ENCODE measurements around the gene SGCA.
A peak's percentile ranks its signal among the peaks of the same experiment; 100 is the strongest.

SGCA gene

DNA sequence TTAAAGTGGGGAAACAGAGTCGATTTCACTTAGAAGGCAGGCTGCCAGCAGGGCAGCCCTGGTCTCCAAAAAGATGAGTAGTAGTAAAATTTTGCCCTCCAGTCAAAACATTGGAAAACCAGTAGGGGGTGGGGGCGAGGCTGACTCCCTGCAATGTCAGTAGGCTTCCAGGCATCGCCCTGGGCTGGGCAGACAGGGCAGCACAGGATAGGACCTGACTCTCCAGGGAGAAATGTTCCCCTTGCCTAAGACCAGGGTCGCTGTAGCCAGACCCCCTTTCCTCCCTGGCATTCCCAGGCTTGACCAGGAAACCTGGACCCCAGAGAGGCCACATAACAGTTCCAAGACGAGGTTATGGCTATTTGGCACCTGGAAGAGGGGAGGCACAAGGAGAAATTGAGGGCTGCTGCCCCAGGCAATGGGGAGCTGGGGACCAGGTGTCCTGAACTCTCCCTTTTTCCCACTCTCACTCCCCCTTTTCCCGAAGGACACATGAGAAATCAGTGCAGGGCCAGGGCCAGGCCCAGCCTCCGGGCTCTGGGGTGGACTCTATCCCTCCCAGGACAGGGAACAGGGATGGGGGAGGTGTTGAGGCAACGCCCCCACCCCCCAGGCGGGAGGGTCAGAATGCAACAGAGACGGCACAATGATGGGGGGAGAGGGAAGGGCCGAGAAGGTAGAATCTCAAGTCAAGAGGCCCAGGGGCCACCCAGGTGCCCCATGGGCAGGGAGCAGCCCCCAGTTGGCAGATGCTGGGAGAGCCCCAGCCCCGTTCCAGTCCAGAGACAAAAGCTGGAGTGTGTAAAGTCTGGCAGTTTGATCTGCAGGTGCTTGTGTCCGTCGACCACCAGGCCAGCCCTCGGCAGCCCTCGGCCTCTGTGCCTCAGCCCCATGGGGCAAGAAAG is 31.3 kb upstream of the SGCA start:
- DNase-seq (ENCODE audit: low read depth, low spot score), result no peak

DNA sequence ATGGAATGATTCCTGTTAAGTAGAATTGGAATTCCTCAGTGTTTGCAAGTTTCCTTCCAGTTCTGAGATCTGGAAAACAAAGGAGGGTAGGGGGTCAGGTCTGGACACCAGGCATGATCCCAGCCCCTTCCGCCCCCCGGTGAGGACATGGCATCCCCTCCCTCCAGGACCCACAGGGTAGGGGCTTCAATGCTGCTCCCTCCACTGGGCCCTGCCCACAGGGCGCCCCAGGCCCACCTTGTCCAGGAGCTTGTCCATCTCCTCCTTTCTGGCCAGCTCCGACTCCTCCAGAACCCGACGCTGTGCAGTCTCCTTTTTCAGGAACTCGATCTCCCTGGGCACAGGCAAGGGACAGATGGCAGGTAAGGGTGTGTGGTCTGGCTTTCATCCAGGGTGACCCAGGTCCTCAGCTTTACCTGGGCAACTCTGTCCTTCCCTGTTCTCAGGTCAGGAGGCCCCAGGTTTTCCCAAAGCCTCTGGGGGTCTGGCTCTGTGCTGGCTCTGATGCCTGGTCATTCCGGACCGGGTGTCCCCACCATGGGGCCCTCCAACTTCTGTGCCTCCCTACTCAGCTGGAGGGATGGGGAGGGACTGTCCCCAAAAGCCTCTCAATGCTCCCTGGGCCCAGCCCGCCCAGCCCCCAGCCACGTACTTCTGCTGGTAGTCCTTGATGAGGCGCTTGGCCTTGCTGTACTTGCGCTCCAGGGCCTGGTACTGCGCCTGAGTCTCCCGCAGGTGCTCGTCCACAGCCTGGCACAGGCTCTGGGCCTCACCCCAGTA is 30.3 kb upstream of the SGCA start:
- DNase-seq (ENCODE audit: low read depth, low spot score), result no peak

DNA sequence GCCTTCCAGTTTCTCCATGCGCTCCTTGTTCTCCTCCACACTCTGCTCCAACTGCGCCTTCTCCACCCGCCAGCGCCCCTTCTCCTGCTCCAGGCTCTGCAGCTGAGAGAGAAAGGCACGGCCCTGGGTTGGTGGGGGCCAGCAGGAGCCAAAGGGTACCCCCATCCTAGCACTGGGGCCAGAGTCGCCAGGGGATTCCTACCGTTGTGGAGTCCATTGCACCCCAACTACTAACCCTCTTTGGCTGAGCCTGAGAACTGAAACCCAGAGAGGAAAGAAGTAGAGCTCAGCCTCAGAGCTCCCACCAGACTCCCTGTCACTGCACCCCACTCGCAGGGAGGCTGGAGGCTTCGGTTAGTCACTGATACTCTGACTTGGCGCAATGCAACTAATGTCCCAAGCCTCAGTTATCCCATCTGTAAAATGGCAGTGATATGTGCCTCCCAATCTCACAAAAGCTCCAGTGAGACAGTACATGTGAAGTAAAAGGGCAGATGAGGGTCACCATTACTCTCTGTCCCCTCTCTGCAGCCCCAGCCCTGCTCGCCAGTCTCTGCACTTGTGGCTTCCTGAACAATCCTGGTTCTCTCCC is 29.6 kb upstream of the SGCA start:
- no peak for DNase-seq (ENCODE audit: low read depth, low spot score)

DNA sequence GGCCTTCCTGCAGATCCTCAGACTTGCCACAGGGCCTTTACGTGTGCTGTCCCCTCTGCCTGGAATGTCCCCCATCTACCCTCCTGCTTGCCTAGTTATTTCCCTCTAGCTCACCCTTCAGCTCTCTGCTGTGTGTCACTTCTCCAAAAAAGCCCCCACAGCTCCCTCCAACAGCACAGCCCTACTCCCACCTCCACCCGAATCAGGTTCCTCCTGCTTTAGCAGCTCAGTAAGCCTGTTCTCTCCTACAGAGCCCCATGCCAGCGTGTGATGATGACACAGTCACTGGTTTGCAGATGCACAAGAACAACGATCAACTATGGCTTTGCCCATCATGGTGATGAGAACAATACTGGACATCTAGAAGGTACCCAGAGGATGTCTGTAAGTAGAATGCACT is 28.8 kb upstream of the SGCA start:
- no peak for DNase-seq (ENCODE audit: low read depth, low spot score)

DNA sequence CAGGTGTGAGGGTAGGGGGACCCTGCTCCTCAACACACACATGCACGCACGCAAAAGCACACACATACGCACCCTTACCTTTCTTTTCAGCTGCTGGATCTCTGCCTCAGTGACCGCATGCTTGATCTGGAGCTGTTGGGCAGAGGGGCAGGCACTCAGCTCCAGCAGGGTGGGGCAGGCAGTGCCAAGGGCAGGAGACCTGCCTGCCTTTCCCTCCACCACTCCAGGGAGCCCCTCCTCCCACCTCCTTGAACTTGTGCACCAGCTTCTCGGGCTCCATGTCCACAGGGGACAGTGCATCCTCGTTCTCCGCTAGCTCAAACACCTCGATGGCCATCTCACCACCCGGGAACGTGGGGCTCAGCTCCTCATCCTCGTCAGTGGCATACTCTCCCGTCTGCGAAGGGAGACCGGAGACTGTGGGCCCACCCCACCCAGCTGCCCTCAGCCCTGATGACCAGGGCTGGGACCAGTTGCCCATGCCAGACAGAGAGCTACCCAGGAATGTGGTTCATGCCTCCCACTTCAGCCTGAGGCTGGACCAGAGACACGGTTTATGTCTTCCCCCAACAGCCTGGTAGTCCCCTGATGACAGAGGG is 26.5 kb upstream of the SGCA start:
- no peak for DNase-seq (ENCODE audit: low read depth, low spot score)

DNA sequence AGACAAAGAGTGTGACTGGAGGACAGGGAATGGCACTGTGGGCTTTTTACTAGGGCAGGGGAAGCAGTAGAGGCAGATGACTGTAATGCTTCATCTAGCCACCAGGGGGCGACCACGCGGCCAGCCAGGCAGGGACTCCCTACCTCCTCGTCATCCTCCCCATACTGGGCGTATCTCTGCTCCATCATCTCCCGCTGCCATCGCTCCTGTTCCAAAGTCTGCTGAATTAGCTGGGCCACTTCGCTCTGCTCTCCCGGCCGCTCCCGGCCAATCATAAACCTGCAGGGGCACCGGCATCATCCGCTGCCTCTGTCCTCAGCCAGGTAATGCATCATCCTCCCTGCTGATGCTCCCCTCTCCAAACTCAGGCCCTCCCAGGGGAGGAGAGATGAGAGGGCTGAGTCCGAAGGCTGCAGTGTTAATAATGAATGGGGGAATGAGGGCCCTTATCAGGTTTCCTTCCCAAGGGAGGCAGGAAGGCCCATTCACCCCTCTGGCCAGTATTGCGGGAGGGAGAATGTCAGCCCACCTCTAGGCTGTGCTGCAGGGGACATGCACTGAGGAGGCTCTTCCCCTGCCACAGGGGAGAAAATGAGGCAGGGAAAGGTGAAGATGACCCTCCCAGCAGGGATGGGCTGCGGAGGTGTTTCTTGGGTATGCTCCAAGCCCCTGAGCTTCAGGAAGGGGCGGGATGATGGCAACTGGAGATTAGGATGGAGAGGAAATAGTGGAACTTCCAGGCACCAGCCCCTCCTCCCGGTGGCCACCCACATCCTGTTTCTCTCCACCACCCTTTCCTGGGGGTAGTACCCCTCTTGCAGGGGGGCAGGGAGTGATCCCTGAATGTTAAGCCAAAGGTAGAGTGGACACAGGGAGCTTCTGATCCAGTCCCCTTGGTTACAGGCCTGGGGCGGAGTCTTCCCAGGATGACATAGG is 25.6 kb upstream of the SGCA start:
- DNase-seq (ENCODE audit: low read depth, low spot score), result peak; percentile 64

DNA sequence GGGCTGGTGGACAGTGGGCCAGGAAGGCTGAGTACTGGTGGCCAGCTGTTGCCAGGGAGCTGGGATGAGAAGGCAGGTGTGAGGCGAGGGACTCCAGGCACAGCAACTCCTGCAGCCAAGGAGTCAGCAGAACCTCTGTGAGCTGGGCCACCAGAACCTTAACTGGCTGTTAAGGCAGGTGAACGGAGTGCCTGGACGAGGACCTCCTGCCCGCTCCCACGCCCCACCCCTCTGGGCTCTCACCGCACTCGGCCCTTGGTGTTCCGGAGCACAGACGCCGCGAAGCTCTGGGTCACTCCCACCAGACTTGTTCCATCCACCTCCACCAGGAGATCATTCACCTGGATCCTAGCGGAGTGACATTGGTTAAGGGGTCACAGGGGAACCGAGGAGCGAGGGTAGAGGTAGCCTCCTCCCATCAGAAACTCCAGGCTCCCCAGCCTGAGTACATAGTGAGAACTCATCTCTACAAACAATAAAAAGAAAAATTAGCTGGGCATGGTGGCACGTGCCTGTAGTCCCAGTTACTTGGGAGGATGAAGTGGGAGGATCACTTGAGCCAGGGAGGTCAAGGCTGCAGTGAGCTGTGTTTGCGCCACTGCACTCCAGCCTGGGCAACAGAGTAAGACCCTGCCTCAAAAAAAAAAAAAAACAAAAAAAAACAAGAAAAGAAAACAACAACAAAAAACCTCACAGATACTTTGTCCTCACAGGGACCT is 24.6 kb upstream of the SGCA start:
- DNase-seq (ENCODE audit: low read depth, low spot score), result no peak

DNA sequence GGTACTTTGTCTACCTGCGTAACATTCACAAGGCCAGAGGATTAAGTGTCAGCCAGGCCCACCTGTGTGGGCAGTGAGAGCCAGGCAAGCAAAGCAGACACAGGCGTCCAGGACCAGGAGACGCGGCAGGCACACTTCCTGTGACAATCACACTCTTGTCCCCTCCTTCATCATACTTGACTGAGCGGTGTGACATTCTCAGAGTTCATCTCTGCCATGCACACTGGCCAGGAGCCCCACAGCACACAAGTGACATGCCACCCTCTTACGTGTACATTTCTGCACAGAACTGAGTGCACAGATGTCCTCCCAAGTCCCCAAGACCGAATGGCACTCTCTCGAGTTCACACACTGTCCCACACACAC is 24.1 kb upstream of the SGCA start:
- DNase-seq (ENCODE audit: low read depth, low spot score), result no peak

DNA sequence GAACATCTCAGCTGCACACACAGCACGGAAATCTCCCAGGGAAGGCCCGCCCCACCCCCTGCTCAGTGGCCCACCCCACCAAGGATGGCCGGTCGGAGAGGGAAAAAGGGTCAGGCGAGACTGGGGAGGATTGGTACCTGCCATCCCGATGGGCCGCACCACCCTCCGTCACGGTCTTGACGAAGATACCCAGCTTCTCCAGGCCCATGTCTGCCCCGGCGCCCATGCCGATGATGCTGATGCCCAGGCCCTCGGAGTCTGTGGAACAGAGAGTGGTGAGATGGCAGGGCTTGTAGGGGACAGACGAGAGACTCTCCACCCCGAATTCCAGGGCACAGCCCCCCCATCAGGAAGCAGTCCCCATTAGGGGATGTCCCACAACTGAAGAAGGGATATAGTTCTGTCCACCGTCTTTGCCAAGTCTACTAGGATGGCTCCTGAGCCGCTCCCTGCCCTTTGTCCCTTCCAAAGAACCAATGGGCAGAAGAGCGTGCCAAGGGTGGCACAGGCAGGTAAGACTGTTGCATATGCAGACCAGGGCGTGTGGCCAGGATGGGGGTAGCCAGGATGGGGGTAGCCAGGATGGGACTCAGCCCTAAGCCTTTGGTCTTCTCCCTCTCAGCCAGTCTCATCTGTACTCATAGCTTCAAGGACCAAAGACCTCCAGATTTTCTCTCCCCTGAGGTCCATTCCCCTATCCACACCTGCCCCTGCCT is 22.2 kb upstream of the SGCA start:
- DNase-seq (ENCODE audit: low read depth, low spot score), result no peak

DNA sequence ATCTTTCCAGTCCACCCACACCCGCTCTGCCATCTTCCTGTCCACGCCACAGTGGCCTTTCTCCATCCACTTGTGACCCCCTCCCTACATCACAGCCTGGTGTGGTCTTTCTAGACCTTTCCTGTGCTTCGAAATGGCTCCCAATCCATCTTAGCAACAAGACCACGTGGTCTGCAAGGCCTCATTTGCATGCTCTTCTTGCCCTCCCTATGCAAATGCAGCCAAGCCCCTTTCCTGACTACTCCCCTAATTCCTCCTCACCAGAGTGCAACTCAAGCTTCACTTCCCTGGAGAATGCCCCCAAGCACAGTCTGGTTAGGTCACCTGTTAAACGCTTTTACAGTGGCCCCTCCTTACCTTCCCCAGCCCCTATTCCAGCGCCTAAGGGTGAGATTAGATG is 21.4 kb upstream of the SGCA start:
- no peak for DNase-seq (ENCODE audit: low read depth, low spot score)

DNA sequence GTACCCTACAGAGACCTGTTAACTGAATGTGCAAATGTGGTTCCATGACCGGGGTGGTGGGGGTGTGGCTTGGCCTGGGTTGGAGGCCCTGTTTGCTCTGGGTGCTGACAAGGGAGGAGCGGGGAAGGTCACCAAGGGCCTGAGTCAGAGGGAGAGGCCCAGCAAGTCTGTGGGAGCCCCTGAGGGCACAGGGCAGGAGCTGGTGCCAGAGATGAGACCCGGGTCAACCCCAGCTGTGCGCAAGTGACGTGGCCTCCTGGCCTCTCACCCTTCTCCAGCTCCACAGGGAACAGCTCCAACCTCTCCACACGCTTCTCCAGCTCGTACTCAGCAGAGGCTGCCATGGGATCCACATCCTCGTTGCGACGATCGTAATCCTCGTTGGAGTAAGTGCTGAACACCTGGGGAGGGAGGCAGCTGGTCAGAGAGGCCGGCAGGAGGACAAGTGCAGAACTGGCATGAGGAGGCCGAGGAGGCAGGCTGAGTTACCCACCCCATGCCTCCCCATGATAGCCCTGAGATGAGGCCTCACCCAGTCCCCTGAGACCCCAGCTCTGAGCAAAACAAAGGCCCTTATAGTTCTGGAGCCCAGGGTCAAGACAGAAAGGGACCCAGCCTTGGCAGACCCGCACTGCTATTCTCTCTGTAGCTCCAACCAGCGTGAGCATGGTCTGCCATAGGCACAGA is 20.8 kb upstream of the SGCA start:
- DNase-seq (ENCODE audit: low read depth, low spot score), result no peak

DNA sequence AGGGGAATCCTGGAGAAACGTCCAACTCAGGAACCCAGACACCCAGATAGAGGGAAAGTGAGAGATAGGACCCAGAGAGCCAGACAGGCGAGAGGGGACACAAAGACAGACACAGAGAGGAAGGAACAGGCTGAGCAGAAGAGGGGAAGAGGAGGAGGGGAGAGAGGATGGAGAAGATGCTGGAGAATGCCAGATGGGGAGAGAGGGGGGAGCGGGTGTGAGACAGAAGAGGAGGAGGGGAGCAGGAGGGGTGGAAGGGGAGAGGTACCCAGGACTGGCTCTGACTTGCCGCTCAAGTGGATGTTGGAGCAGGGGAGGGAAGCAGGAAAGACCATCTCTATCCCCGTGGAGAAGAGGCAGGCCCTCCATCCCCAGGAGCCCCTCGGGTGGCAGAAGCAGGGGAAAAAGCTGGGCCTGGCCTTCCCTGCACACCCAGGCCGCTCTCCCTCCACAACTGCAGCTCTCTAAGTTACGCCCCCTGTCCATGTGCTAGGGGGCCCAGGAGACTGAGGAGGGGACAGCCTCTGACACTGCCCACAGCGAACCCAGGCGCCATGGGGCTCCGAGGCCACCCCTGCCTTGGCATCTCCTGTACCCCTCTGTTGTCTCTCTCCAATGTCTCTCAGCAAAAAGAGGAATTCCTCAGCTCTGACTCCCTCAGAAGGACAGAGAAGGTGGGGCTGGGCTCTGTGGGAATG is 20.1 kb upstream of the SGCA start:
- DNase-seq (ENCODE audit: low read depth, low spot score), result no peak

DNA sequence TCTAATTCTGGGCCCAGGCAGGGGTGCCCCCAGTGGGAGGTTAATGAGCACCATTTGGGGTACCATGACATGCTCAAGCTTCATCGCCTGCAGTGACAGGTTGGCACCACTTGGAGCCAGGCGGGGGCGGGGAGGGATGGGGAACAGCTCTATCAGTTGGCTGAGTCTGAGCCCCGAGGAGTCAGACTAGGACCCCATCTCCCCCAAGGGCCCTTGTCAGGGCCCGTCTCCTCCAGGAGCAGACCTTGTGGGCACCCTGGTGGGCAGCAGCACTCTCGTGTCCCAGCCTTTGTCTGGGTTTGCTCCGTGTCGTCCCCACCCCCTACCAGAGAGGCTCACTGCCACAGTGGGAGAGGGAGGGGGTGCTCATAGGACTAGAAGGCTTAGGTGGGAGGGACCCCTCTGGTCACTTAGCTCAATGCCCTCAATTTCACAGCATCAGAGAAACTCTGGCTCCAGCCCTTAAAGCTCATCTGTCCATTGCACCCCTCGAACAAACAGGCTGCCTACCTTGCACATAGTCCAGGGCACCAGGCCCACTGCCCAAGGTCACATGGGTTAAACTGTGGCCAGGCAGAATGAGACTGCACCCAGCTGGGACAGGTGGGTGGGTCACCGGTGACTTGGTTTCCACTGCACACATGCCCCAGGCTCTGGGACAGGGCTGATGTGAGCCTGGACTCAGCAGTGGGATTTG is 19.4 kb upstream of the SGCA start:
- no peak for DNase-seq (ENCODE audit: low read depth, low spot score)

DNA sequence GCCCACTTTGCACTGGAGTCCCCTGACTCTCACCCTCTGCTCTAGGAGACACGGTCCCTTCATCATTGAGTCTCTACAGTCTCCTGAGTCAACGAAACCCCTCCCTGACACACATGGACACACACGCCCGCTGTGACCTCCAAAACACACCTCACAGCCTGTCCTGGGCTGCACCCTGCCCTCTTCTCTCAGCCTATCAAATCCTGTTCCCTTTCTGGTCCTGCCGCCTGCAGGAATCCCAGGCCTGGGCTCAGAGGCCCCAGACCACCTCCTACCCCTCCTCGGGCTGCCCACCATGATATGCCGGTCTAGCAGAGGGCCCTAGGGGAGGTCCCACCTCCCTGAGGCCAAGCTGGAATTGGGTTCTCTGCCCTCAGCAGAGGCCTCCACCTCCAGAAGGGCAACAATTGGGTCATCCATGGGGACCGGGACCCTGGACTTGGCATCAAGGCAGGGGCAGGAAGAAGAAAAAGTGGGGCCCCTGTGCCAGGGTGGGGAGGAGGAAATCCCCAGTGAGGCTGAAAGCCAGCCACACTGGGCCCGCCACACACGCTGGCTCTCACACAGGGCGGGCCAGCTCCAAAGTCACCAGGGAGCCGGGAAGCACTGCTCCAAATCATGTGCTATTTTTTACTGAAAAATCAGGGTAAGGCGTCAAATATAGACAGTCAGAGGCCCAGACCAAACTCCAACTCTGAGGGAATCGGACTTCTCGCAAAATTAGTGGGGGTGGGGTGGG is 18.7 kb upstream of the SGCA start:
- DNase-seq (ENCODE audit: low read depth, low spot score), result no peak

DNA sequence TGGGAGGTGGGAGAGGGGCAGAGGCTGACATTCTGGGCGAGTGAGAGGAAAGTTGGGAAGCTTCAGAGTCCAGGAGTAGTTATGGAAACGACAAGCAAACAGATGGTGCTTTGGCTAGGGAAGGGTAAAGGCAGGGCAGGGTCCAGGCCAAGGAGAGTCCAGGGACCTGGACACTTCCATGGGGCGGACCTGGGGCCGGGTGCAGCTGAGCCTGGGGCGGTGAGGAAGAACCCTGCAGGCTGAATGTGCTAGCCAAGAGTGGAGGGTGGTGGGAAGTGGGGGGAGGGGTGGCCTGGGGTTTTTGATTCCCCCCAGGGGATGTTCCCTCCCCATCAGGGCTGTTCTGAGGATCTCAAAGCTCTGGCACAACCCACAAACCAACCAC is 18.0 kb upstream of the SGCA start:
- no peak for DNase-seq (ENCODE audit: low read depth, low spot score)

DNA sequence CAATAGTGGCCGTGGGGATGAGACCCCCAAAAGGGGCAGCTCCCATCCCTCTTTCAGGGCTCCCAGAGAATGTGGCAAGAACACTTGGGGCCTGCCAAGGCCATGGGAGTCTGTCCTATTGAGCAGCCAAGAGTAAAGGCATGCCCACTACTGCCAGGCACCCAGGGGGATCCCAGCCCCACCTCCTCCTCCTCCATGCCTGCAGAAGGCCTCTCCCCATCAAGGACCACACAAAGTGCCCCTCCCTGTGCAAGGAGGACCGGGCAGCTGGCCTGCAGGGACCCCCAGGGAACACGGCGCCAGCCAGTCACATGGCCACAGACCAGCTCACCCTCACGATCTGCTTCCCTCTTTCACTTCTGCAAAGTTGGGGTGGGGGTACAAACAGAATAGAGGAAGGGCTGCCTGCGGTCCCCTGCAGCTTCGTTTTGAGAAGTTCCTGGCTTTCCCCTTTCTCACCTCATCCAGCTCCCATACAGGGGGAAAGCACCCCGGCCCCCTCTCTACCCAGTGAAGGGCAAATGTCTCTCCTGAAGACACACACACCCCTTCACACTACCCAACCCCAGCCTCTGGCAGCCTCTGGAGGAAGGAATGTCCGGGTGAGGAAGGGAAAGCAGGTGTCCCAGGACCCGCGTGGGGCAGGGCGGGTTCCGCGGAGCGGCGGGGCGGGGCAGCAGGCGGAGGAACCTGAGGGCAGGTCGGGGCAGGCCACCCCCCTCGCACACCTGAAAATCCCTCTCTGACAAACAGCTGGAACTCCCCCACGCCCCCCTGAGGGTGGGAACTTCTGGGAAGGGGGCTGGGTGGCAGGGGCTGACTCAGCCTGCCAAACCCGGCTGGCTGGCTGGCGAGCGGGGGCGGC is 17.3 kb upstream of the SGCA start:
- DNase-seq (ENCODE audit: low read depth, low spot score), result peak; percentile 55

DNA sequence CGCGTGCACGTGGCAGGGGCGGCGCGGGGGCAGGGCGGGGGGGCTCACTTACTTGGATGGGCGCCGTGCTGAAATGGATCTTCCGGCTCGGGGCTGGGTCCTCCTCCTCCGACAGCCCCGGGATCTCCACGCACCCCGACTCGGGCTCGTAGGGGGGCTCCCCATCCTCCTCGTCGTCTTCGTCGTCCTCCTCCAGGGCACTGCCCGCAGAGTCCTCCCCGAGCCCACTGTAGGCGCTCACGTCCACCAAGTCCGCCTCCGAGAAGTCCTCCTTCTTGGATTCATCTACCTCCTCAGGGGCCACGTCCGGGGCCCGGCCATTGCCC is 16.8 kb upstream of the SGCA start:
- no peak for DNase-seq (ENCODE audit: low read depth, low spot score)
